Spleen (tissue), 7 donors: ENCODE results near the gene FSTL3.

Source experiments
- POLR2A ChIP-seq, 3 donors: fragments of 450-650 bp; IDR thresholded peaks; one replicate each; pipeline ENCODE4 v1.5.1; 2017; ENCODE audit warnings: antibody characterized with exemption in 3 of 3, mild to moderate bottlenecking in 1 of 3
- TF ChIP-seq, protein P1 (sequence below), 11 experiments: fragments of 200-600 bp in 7 of 11; fragments of 450-650 bp in 4 of 11; sonication (generic) in 4 of 11; IDR thresholded peaks in 8 of 11; conservative IDR thresholded peaks in 3 of 11; 1 replicate in 7 of 11; 2 replicates in 4 of 11; pipeline versions ENCODE4 v1.4.0 to v1.8.0; 2016 to 2021; ENCODE audit warnings: antibody characterized with exemption in 11 of 11, inconsistent platforms in 4 of 11, mild to moderate bottlenecking in 1 of 11
- donor health status: DM: no; HTN: no; CAD: no; lungs with moderate emphysema.
- donor health status: DM: no; HTN: no; CAD: no.
- donor health status: DM: no; HTN: no; CAD: no.

DNA sequence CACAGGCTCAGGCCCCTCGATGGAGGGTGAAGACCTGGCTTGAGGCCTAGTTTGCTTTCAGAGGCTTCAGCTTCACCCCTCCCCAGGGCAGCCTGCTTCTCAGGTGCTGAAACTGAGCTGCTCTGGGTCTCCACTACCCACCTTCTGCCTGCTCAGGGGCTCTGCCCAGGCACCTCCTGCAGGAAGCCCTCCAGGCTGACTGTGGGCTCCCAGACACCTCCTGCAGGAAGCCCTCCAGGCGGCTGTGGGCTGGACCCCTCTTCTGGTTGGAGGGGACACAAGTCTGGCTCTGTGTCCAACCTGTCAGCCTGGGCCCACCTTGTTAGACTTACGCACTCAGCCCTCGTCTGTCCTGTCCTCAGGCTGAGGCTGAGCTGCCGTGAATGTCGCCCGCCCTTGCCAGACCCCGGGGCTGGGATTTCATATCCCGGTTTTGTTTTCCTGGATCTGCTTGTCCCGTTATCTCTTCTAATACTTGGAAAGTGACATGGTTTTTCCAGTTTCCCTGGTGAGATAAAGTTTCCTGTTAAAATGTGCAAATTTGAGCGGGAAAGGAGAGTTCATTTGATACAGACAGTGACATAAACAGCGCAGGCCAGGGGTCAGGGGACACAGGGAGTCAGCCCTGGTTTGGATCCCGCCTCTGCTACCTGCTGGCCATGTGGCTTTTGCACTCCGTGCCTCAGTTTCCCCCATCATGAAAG is 53.9 kb downstream of the FSTL3 start:
- TF ChIP-seq POLR2A (IDR thresholded peaks at IDR 0.05) = no peak
- TF ChIP-seq, protein P1, sequence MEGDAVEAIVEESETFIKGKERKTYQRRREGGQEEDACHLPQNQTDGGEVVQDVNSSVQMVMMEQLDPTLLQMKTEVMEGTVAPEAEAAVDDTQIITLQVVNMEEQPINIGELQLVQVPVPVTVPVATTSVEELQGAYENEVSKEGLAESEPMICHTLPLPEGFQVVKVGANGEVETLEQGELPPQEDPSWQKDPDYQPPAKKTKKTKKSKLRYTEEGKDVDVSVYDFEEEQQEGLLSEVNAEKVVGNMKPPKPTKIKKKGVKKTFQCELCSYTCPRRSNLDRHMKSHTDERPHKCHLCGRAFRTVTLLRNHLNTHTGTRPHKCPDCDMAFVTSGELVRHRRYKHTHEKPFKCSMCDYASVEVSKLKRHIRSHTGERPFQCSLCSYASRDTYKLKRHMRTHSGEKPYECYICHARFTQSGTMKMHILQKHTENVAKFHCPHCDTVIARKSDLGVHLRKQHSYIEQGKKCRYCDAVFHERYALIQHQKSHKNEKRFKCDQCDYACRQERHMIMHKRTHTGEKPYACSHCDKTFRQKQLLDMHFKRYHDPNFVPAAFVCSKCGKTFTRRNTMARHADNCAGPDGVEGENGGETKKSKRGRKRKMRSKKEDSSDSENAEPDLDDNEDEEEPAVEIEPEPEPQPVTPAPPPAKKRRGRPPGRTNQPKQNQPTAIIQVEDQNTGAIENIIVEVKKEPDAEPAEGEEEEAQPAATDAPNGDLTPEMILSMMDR (IDR thresholded peaks at IDR 0.05 in 8 of 11, conservative IDR thresholded peaks at IDR 0.05 in 3 of 11) = no peak
